Kidney epithelial cell (primary cell): Measurements from ENCODE around the gene NFX1. TPM values are rescaled to one million over a fixed set of nuclear protein-coding genes. Genes with fewer than 3 reads are reported as not detected.
"Not testable (repeated sequence)": the region's sequence is repeated elsewhere in the genome, so short reads cannot be mapped to it uniquely, and the experiment has no call there.

Experiments
- DNase-seq: peaks from one replicate; pipeline ENCODE4 v3.0.0-alpha.2; 2010; ENCODE audit warnings: low read depth
- H3K27me3 ChIP-seq: 2 replicates; pipeline ENCODE4 v1.6.0; 2011; ENCODE audit warnings: low read length; ENCODE audit not compliant: control insufficient read depth, insufficient read depth
- H3K36me3 ChIP-seq: 2 replicates; pipeline ENCODE4 v1.5.1; 2011; ENCODE audit warnings: low read length; ENCODE audit not compliant: control insufficient read depth, insufficient read depth
- H3K4me3 ChIP-seq: 2 replicates; pipeline ENCODE4 v1.5.1; 2011; ENCODE audit warnings: low read depth, mild to moderate bottlenecking, control low read depth, low read length
- total RNA-seq: library from RNA; depleted of rRNA; stranded (reverse); fragments of >200 nt; gene quantifications from 2 replicates; pipeline ENCODE4 v1.2.3, GENCODE V29; 2015
- TF ChIP-seq, protein P1 (sequence below): IDR thresholded peaks from 2 replicates; pipeline ENCODE4 v1.5.1; 2011; ENCODE audit warnings: mild to moderate bottlenecking, moderate library complexity, low read length, control low read depth, inconsistent platforms; ENCODE audit not compliant: insufficient read depth, poor library complexity, severe bottlenecking

Gene NFX1
- total RNA-seq, 1 donor from 2014 or later: 24.3 TPM

- Histone ChIP-seq H3K4me3 (no peak overlapping the region), H3K36me3 (no peaks in the 10 kb centered on the region), H3K27me3 (no peaks in the 10 kb centered on the region)
- no peak for DNase-seq
- TF ChIP-seq, protein P1, sequence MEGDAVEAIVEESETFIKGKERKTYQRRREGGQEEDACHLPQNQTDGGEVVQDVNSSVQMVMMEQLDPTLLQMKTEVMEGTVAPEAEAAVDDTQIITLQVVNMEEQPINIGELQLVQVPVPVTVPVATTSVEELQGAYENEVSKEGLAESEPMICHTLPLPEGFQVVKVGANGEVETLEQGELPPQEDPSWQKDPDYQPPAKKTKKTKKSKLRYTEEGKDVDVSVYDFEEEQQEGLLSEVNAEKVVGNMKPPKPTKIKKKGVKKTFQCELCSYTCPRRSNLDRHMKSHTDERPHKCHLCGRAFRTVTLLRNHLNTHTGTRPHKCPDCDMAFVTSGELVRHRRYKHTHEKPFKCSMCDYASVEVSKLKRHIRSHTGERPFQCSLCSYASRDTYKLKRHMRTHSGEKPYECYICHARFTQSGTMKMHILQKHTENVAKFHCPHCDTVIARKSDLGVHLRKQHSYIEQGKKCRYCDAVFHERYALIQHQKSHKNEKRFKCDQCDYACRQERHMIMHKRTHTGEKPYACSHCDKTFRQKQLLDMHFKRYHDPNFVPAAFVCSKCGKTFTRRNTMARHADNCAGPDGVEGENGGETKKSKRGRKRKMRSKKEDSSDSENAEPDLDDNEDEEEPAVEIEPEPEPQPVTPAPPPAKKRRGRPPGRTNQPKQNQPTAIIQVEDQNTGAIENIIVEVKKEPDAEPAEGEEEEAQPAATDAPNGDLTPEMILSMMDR: no peak
Observed at GRCh38 chr9:33315371-33315770, 25.1 kb downstream of the NFX1 start.

GRCh38 chr9:33317136-33317535, 26.8 kb downstream of the NFX1 start:
- H3K36me3 ChIP-seq: not testable (repeated sequence)

GRCh38 chr9:33318225-33318624, 27.9 kb downstream of the NFX1 start:
- no peak for DNase-seq
- Histone ChIP-seq H3K36me3 (peaks cover 1% of the 10 kb centered on the region), H3K4me3 (no peak overlapping the region), H3K27me3 (no peaks in the 10 kb centered on the region)
- TF ChIP-seq, protein P1: no peak

More at GRCh38 chr9:33317136-33317535, 26.8 kb downstream of the NFX1 start:
- H3K27me3 ChIP-seq, H3K4me3 ChIP-seq, DNase-seq: not testable (repeated sequence)

GRCh38 chr9:33318781-33319180, 28.5 kb downstream of the NFX1 start:
- Histone ChIP-seq H3K4me3 (no peak overlapping the region), H3K36me3 (peaks cover 1% of the 10 kb centered on the region), H3K27me3 (no peaks in the 10 kb centered on the region)
- TF ChIP-seq, protein P1: no peak
- no peak for DNase-seq

GRCh38 chr9:33320230-33320567, 29.9 kb downstream of the NFX1 start:
- DNase-seq: no peak
- TF ChIP-seq, protein P1: no peak
- peaks cover 2% of the 10 kb centered on the region for H3K36me3 ChIP-seq
- no peak overlapping the region for H3K4me3 ChIP-seq
- H3K27me3 ChIP-seq: no peaks in the 10 kb centered on the region

DNA sequence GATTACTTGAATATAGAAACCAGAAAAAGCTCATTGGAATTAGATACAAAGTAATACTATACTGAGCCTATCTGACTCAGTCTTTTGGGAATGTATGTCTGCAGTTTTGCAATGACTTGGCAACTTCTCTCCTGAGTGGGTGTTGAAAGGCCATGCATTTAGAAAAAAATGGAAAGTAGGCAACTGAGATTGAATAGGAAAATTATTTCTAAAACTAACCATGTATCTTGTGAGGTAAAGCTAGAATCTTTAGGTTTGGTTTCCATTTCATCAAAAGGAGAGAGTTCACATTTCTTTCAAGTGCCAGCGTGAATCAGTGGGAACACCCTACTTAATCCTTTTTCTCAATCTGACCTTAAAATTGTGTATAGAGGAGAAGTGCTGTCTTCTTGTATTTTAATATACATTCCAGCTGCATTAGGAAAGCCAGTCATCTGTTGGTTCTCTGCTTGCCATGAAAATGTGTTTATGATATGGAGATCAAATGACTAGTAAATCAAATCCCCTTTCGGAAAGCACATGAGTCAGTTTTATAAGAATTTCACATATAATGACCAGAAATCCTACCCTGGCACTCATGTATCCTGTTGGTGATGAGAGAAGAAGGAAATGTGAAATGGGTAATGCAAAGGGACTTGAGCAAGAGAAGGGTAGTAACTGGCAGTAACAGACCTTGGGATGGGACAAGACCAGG, 30.4 kb downstream of the NFX1 start:
- Histone ChIP-seq H3K4me3 (no peak overlapping the region), H3K27me3 (no peaks in the 10 kb centered on the region), H3K36me3 (peaks cover 2% of the 10 kb centered on the region)
- TF ChIP-seq, protein P1: no peak
- DNase-seq: peak; percentile 61
